Superior temporal gyrus (tissue), 1 donor: ENCODE measurements around the gene ARPC4.

Experiments
- DNase-seq: peaks from one replicate; pipeline ENCODE4 v3.0.0-alpha.2; 2016; ENCODE audit errors: extremely low spot score

ARPC4 gene

DNA sequence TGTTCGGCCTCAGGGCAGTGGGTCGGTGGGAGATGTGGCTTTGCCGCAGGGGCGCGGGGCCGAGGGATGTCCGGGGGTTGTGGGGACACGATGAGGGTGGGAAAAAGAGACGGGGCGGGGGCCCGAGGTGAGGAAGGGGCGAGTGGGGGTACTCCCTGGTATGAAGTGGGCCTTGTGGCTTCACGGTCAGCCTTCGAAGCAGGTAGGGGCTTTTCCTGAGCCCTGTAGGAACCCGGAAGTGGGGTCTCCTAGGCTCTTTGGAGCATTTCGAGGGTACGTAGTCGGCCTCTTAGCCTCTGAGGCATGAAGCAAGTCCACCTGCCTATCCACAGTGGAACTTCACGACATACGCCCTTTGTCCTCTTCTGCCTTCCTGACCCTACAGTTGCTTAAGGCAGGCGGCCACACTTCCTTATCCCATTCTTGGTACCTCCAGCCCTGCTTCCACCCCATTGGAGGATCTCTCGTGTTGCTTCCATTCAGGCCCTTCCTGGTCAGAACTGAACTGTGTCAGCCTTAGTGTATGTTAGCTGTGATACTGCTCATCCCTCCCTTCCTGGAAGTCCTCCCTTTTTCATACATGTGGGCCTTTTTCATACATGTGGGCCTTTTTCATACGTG is 389 bp downstream of the ARPC4 start:
- peak; percentile 15 for DNase-seq

DNA sequence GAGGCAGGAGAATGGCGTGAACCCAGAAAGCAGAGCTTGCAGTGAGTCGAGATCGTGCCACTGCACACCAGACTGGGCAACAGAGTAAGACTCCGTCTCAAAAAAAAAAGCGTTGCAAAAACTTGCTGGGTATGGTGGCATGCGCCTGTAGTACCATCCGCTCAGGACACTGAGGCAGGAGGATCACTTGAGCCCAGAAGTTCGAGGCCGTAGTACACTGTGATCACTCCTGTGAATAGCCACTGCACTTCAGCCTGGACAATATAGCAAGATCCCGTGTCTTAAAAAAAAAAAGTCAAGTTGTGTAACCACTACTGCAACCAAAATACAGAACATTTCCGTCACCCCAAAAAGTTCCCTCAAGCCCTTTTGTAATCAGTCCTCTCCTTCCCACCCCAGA is 1.5 kb downstream of the ARPC4 start:
- DNase-seq: no peak

DNA sequence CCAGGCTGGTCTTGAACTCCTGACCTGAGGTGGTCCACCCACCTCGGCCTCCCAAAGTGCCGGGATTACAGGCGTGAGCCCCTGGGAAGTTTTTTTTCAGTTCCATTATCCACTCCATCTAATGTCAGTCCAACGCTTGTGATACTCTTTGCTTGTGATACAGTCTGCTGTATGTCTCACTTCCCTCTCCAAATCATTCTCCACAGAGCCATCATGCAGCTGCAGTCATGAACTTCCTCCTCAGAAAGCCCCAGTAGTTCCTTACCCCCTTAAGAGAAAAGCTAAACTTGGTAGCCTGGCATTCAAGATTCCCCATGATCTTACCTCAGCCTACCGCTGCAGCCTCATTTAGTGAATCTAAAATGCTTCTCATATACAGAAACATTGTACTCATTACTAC is 2.3 kb downstream of the ARPC4 start:
- no peak for DNase-seq

DNA sequence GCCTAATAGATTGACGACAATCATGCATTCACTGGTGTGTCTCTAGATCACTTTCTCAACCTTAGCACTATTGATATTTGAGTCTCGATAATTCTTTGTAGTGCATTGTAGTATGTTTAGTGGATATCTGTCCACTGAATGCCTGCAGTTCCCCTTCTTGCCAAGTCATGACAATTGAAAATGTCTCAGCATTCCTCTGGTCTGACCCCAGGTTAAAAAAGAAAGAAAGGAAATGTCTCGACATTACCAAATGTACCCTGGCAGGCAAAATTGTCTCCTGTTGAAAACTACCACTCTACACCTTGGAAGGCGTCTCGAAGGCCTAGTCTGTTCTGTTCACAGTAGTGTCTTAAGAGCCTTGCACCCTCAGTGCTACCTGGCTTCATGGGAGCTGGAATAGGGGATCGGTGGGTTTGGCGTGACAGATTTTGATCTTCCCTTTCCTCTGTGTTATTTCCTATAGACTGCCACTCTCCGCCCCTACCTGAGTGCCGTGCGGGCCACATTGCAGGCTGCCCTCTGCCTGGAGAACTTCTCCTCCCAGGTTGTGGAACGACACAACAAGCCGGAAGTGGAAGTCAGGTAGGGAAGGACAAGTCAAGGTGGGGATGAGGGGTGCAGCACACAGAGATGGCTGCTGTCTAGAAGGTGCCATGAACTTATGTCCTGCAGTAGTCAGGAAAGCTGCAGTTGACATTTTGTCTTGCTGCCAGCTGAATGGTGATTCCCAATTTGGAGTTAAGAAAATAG is 4.5 kb downstream of the ARPC4 start:
- DNase-seq: no peak

DNA sequence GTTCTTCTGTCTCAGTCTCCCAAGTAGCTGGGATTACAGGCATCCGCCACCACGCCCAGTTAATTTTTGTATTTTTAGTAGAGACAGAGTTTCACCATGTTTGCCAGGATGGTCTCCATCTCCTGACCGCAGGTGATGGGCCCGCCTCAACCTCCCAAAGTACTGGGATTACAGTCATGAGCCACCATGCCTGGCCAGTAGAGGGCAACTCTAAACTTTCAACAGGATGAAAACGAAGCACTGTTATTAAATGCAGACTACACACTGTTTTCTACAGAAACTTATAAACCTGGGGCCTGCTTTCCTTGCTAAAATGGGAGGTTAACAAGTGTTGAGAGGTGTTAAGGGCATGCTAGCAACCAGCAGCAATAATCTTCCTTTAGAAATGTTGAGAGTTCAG is 7.6 kb downstream of the ARPC4 start:
- no peak for DNase-seq

DNA sequence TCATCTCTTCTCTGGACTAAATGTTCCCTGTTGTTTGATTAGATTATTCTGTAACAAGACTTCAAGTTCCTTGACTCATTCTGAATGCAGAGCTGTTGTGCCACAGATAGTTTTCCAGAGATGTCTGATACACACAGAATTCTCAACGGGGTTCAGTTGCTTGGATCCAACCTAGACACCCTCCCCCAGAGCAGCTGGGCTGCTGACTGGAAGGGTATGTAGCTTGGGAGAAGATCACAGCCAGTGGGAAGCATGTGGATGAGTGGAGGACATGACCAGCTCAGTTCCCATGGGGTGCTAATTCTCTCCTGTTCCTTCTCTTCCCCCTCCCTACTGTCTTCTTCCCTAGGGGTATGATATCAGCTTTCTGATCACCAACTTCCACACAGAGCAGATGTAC is 10.6 kb downstream of the ARPC4 start:
- peak; percentile 56 for DNase-seq

DNA sequence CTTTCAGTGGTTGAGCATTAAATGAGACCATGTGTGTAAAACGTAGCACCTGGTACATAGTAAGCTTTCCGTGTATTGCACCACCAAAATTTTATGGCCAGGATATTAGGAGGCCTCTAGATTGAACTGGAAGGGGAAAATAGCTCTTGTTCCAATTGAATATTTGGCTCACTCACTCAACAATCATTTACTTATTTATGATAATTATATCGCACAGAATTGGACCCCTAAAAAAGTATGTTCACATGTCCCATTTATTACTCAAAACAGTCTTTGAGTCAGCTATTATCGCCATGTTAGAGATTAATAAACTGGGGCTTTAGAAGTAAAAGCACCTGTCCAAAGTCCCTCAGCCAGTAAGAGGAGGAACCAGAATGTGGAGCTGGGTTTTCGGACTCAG is 12.1 kb downstream of the ARPC4 start:
- DNase-seq: no peak

DNA sequence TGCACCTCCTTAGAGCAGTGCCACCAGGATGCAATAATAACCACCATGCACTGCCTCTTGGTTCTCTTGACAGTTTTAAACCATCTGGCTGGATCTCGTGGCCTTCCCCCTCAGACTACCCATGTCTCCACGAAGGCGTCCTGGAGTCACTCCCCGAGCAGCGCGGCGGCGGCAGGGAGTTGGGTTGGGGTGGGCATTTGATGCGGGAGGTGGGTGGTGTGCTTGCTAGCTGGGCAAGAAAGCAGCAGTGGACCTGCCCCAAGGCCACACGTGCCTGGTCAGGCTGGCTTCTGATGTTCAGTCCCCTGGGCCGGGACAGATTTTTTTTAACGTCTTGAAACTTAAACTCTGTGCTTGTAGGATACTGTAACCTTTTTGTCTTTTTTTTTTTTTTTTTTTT is 13.3 kb downstream of the ARPC4 start:
- no peak for DNase-seq

DNA sequence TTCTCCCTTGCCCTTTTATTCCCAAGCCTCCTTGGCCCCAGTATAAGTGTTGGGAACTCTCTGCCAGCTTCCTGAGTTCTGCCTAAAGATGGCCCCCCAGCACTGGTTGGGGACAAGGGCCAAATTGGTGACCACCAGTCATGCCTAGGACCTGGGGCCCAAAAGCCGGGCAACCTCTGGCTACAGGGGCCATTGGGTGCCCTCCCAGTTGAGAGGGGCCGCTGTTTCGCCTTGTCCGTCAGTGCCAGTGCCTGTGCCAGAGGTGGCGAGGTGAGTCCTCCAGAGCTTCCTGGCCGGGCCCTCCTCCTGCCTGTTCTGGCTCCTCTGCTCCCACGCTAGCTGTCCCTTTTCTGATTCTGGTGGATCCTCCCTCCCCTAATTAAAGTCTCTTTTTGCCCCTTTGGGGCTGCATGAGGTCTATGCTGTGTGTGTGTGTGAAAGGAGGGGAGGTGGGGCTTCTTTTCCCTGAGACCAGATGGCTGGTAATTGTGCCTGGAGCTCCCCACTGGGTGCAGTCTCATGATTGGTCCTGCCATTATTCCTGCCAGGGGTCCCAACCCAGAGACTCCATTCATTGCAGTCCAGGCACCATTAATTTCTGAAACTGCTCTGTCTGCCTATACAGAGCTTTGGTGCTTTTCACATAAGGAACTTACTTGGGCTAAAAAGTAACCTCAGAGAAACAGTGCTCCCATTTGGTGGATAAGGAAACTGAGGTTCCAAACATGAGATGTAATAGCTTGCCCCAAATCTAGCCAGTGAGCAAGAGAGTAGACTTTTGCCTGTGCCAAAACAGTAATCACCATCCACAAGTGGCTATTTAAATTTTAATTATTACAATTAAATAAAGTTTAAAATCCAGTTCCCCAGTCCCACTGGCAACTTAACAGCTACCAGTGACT is 14.1 kb downstream of the ARPC4 start:
- no peak for DNase-seq

DNA sequence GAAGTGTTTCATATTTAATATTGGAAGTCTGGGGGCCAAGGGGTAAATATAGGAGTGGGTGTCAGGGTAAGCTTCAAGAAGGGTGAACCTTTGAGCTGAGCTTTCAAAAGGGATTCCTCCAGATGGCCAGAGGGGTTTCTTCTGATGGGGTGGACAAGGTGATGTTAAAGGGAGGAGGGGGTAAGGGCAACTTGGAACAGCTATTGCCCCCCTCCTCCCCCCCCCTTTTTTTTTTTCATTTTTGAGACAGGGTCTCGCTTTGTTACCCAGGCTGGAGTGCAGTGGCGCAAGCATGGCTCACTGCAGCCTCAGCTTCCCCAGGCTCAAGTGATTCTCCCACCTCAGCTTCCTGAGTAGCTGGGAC is 15.1 kb downstream of the ARPC4 start:
- DNase-seq: no peak

DNA sequence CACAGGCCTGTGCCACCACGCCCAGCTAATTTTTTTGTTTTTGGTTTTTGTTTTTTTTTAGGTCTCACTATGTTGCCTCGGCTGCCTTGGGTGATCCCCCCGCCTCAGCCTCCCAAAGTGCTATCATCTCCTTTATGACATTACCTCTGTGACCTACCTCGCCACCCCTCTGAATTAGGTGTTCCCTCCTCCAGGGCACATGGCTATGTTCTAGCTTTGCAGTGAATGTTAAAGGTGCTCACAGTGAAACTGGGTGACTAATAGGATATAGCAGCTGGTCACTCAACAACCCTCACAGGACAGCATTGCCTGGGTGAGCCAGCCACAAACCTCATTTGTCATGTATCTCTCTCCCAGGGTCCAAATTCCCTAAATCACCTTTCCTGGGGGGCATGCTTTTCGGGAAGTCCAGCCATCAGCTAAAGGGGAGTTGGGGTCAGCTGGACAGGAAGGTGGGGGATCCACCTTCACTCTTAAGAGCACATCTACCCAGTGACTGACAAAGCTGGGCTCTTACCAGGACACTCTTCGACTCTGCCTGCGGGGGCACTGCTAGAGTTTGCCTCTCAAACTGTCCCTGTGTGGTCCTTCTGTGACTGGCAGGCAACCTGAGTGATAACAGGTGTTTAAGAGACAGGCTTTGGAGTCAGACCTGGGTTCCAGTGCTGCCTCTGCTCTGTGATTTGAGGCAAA is 15.6 kb downstream of the ARPC4 start:
- DNase-seq: no peak

DNA sequence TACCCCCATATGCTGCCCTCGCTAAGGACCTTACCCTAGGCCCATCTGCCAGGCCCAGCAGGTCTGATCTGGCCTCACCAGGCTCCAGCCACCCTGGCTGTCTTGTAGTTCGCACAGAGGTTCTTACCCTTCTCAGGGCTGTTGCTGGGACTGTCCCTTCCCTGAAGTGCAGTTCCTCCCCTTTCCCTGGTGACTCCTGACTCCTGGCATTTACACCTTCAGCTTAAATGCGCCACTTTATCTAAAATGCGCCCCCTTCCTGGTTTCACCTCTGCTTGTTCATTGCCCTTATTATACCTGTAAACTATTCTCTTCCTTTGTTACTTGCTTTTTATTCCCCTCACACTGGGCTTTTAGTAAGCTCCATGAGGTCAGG is 16.3 kb downstream of the ARPC4 start:
- no peak for DNase-seq

DNA sequence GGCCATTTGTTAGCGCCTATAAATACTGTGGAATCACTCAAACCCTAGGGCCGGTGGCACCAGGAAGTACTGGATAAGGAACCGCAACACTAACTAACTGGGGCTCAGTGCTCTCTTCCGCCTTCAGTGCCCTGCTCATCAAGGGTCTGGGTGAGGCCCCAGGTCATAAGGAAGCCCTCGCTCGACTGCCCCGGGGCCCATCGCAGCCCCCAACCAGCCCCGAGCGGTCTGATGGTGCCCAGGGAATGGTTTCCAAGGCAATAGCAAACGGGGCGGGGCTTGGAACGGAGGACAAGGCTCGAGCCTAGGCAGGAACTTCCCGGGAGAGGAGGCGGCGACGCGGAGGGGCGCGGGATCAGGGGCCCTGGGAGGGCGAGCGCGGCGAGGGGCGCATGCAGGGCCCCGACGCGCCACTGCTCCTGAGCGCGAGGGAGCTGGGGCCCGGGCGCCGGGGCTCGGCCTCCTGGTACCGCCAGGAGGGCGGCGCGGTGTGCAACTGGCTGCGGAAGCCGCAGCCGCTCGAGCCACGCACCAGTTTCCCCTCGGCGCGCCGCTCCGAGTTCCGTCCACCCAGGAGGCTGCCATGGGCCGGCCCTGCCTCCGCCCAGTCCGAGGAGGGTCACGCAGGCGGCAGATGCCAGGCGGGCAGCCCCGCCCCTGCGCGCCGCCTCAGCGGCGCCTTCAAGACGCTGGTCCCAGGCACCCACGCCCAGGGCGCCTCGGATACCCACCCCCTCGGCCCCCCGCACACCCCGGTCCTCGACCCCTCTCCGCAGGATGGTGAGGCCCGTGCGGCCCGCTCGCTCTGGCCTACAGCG is 16.9 kb downstream of the ARPC4 start, which contains the start of gene TTLL3:
TTLL3 (plus strand) TSS at position 648 of the 818 bp plus-strand sequence. CDS start 400 bp downstream, outside the sequence.
- DNase-seq: peak; percentile 65

DNA sequence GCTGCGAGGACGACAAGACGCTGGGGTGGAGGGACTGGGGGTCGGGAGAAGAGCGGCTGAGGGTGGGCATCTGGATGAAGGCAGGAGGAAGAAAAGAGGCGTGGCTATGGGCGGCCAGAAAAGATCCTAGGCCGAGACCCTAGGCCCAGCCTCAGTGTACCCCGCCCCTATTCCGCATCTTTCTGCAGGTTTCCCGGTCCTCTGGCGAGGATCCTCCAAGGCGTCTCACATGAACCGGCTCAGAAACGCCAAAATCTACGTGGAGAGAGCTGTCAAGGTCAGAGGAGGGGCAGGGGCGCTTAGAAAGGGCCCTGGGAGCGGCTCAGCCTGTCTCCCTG is 17.5 kb downstream of the ARPC4 start:
- DNase-seq: no peak

DNA sequence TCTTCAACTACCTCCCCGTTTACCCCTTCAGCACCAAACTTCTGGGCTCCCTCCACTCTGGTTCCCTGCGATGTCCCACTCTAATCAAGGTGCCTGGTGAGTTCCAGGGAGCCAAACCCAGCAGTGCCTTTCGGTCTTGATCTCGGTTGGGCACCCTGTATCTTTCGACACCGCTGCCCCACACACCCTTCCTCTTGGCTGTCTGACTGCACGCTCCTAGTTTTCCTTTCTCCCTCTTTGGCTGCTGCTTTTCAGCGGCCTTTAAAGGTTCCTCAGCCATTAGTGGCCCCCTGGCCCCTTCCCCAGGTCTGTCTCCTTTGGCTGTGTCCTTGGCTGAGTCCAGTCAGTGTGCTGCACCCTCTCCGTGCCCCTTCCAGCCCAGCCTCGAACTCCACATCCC is 18.0 kb downstream of the ARPC4 start:
- DNase-seq: no peak

DNA sequence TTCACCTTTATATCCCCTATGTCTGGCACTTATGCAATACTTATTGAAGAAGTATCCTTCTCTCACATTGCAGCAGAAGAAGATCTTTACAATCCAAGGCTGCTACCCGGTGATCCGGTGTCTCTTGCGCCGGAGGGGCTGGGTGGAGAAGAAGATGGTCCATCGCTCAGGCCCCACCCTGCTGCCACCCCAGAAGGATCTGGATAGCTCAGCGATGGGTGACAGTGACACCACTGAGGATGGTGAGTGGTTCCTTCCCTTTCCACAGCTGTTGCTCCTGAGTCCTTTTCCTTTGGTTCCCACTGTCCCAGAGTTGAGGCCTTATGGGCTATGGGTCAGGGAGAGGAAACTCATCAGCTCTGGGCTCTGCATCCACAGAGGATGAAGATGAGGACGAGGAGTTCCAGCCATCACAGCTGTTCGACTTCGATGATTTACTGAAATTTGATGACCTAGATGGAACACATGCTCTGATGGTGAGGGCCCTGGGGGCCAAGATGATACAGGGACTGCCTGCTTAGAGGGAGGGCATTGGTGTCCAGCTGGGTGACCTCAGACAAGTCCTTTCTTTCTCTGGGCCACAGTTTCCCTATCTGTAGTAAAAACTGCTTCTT is 20.1 kb downstream of the ARPC4 start:
- no peak for DNase-seq

DNA sequence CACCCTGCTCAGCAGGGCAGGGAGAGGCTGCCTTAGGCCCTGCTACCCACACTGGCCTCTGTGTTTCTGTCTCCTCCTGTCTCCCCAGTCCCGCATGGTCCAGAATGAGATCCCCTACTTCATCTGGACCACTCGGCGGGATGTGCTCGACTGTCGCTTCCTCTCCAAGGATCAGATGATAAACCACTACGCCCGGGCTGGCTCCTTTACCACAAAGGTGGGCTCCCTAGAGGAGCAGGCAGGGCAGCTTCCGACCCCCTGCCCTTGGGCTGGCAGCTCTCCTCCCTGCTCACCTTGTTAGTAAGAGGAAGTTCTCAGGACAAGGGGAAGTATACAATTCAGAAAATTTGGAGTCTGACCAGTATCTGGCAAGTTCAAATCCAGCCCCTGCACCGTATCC is 23.1 kb downstream of the ARPC4 start:
- no peak for DNase-seq

DNA sequence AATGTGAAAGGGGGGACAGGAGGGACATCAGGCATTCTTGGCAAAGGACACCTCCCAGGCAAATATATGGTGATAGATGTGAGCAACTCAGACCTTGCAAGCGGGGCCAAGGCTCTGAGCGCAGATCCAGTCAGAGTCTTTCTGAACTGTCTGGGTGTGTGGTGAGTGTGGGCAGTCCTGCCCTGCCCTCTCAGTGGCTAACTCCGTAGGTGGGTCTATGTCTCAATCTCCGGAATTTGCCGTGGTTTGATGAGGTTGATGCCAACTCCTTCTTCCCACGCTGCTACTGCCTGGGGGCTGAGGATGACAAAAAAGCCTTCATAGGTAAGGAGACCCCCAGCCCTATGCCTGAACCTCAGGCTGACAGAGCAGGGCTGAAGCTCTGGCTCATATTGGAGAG is 24.6 kb downstream of the ARPC4 start:
- DNase-seq: no peak

DNA sequence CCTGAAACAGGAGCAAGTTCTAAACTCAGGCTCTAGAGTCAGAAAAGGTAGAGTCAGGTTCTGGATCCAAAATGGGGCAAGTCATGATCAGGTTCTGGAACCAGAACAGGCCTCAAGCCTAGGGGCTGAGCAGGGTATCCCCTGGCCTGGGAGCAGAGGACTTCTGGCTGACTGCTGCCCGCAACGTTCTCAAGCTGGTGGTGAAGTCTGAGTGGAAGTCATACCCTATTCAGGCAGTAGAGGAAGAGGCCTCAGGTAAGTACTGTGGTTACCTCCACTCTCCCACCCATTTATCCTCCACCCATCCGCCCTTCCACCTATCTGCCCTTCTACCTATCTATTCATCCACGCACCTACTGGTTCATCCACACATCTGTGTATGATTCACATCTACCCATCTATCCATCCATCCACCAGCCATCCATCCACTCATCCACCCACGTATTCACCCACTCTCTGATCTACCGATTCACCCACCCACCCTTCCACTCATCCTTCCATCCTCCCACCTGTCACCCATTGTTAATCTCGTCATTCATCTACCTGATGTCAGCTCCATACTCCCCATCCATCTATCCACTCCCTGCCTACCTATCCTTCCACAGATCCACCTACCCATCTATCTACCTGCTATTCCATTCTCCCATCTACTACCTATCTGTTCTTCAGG is 25.9 kb downstream of the ARPC4 start:
- DNase-seq: no peak

DNA sequence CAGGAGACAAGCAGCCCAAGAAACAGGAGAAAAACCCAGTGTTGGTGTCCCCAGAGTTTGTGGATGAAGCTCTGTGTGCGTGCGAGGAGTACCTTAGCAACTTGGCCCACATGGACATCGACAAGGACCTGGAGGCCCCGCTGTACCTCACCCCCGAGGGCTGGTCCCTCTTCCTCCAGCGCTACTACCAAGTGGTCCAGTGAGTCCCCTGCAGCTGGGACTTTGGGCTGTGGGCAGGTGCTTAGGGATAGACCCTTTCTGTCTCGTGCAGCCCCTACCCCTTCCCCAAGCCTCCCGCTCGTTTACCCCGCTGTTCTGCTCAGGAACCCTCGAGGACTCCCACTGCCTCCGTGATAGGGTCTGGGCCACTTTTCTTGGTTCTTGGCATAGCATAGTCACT is 27.7 kb downstream of the ARPC4 start:
- DNase-seq: no peak
